ENCODE data around the gene PYROXD2.

PYROXD2 gene

GRCh38 chr10:98361131-98362025 is 53.6 kb downstream of the PYROXD2 start:
- no peak for TF ChIP-seq CTCF (IDR thresholded peaks at IDR 0.05; ENCODE audit: low read depth, low read length)
- H3K27me3 ChIP-seq (ENCODE audit: insufficient read depth, low read depth, severe bottlenecking), result no peaks in the 10 kb centered on the region
- peak overlapping the region; percentile 24 for H3K4me3 ChIP-seq (ENCODE audit: low read depth, low read length)
- peak; percentile 87 for DNase-seq
- no peaks in the 10 kb centered on the region for H3K36me3 ChIP-seq
- no peaks in the 10 kb centered on the region for H3K9me3 ChIP-seq (ENCODE audit: severe bottlenecking)
- peak overlapping the region; percentile 40; the same call in 1 of the 2 replicates for H3K27ac ChIP-seq

- TF ChIP-seq CTCF (IDR thresholded peaks at IDR 0.05; ENCODE audit: low read depth, low read length), result no peak
- Histone ChIP-seq H3K27me3 (ENCODE audit: insufficient read depth, low read depth, severe bottlenecking) (no peaks in the 10 kb centered on the region), H3K9me3 (ENCODE audit: severe bottlenecking) (no peaks in the 10 kb centered on the region), H3K36me3 (no peaks in the 10 kb centered on the region), H3K4me3 (ENCODE audit: low read depth, low read length) (no peak overlapping the region), H3K27ac (no peak overlapping the region)
- DNase-seq, result no peak
Observed at GRCh38 chr10:98357194-98357822, 57.7 kb downstream of the PYROXD2 start.

- no peaks in the 10 kb centered on the region for H3K27me3 ChIP-seq (ENCODE audit: insufficient read depth, low read depth, severe bottlenecking)
- H3K9me3 ChIP-seq (ENCODE audit: severe bottlenecking), result no peaks in the 10 kb centered on the region
- H3K27ac ChIP-seq, result no peak overlapping the region
- DNase-seq, result no peak
- H3K36me3 ChIP-seq, result no peaks in the 10 kb centered on the region
- no peak overlapping the region for H3K4me3 ChIP-seq (ENCODE audit: low read depth, low read length)
- no peak for TF ChIP-seq CTCF (IDR thresholded peaks at IDR 0.05; ENCODE audit: low read depth, low read length)
Observed at GRCh38 chr10:98354491-98354890, 60.5 kb downstream of the PYROXD2 start.

GRCh38 chr10:98353170-98353569 is 61.8 kb downstream of the PYROXD2 start:
- Histone ChIP-seq H3K27ac (no peak overlapping the region), H3K4me3 (ENCODE audit: low read depth, low read length) (no peak overlapping the region), H3K27me3 (ENCODE audit: insufficient read depth, low read depth, severe bottlenecking) (no peaks in the 10 kb centered on the region), H3K36me3 (no peaks in the 10 kb centered on the region), H3K9me3 (ENCODE audit: severe bottlenecking) (no peaks in the 10 kb centered on the region)
- DNase-seq, result no peak
- TF ChIP-seq CTCF (IDR thresholded peaks at IDR 0.05; ENCODE audit: low read depth, low read length), result no peak

GRCh38 chr10:98351831-98352402 is 63.1 kb downstream of the PYROXD2 start:
- peaks cover 5% of the 10 kb centered on the region for H3K9me3 ChIP-seq (ENCODE audit: severe bottlenecking)
- DNase-seq, result no peak
- no peak overlapping the region for H3K4me3 ChIP-seq (ENCODE audit: low read depth, low read length)
- no peaks in the 10 kb centered on the region for H3K27me3 ChIP-seq (ENCODE audit: insufficient read depth, low read depth, severe bottlenecking)
- no peak for TF ChIP-seq CTCF (IDR thresholded peaks at IDR 0.05; ENCODE audit: low read depth, low read length)
- no peaks in the 10 kb centered on the region for H3K36me3 ChIP-seq
- H3K27ac ChIP-seq, result no peak overlapping the region

All from WERI-Rb-1 (cell line).